HG03558 (cell line): Measurements from ENCODE around the gene FAT3.

Source experiments
- ATAC-seq: cut with Tn5 transposase; IDR thresholded peaks from one replicate; pipeline ENCODE4 v1.9.1; 2021; ENCODE audit warnings: moderate number of reproducible peaks; ENCODE audit not compliant: unreplicated experiment; ENCODE audit errors: extremely low read depth

The FAT3 gene

GRCh38 chr11:92227230-92227814, 2.7 kb downstream of the FAT3 start:
- no peak for ATAC-seq

- ATAC-seq = no peak
Observed at GRCh38 chr11:92227959-92228935, 3.6 kb downstream of the FAT3 start.

- ATAC-seq = no peak
Observed at GRCh38 chr11:92236856-92237255, 12.2 kb downstream of the FAT3 start.

GRCh38 chr11:92240916-92241315, 16.3 kb downstream of the FAT3 start:
- no peak for ATAC-seq

GRCh38 chr11:92245700-92246271, 21.2 kb downstream of the FAT3 start:
- ATAC-seq = no peak

GRCh38 chr11:92246630-92247029, 22.0 kb downstream of the FAT3 start:
- ATAC-seq = no peak

GRCh38 chr11:92249156-92249753, 24.6 kb downstream of the FAT3 start:
- ATAC-seq = no peak

- ATAC-seq = no peak
Observed at GRCh38 chr11:92251980-92252379, 27.4 kb downstream of the FAT3 start.

GRCh38 chr11:92253421-92253820, 28.8 kb downstream of the FAT3 start:
- no peak for ATAC-seq

GRCh38 chr11:92253945-92254344, 29.3 kb downstream of the FAT3 start:
- no peak for ATAC-seq

GRCh38 chr11:92257536-92257935, 32.9 kb downstream of the FAT3 start:
- no peak for ATAC-seq

- ATAC-seq = no peak
Observed at GRCh38 chr11:92259861-92260260, 35.2 kb downstream of the FAT3 start.

- no peak for ATAC-seq
Observed at GRCh38 chr11:92264350-92264749, 39.7 kb downstream of the FAT3 start.

GRCh38 chr11:92266806-92267205, 42.2 kb downstream of the FAT3 start:
- no peak for ATAC-seq

GRCh38 chr11:92267278-92267677, 42.7 kb downstream of the FAT3 start:
- ATAC-seq = no peak

GRCh38 chr11:92267968-92268367, 43.4 kb downstream of the FAT3 start:
- no peak for ATAC-seq

GRCh38 chr11:92268546-92268945, 43.9 kb downstream of the FAT3 start:
- ATAC-seq = no peak

- ATAC-seq = no peak
Observed at GRCh38 chr11:92269021-92269420, 44.4 kb downstream of the FAT3 start.

GRCh38 chr11:92269841-92270240, 45.2 kb downstream of the FAT3 start:
- no peak for ATAC-seq

GRCh38 chr11:92272651-92273050, 48.0 kb downstream of the FAT3 start:
- no peak for ATAC-seq
